Measurements from ENCODE around the gene ATF6. TPM values are rescaled to one million over a fixed set of nuclear protein-coding genes. Genes with fewer than 3 reads are reported as not detected.

The ATF6 gene
- total and polyA plus RNA-seq, 9 of the 15 experiments (the other 6 are each of a cell fraction or from before 2014, with no cell fraction given) = 11.7 to 32.4 (median 20.4) TPM

DNA sequence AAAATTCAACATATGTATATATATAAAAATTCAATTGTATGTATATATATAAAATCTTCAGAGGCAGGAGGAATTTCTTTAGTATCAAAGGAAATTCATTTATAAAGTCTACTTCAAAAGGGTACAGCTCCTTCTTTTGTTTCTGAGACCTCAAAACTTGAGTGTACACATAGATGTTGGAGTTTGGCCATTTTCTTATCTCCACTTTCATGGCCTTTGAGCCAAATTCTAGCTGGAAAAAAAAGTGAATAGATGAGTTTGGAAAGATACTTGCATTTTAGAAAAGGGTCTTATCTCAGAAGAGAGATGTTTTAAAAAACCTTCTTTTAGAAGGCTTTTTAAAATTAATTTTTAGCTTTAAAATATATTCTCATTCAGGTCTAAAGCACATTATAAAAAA, 103.2 kb downstream of the ATF6 start:
- in situ Hi-C loops (cut with MboI) = no loop called here

More for the DNA sequence above, 103.2 kb downstream of the ATF6 start:
- TF ChIP-seq CSDE1 (IDR thresholded peaks at IDR 0.05) (no peak), MCM3 (IDR thresholded peaks at IDR 0.05) (no peak), NR2C2 (CRISPR knock-in tag; IDR thresholded peaks at IDR 0.05) (no peak), NR2C2 (tag; IDR thresholded peaks at IDR 0.05) (no peak), ZC3H8 (IDR thresholded peaks at IDR 0.05) (no peak), FOXJ3 (CRISPR knock-in tag; IDR thresholded peaks at IDR 0.05) (no peak), ZKSCAN3 (CRISPR knock-in tag; IDR thresholded peaks at IDR 0.05) (no peak)
- TF ChIP-seq, protein P1, sequence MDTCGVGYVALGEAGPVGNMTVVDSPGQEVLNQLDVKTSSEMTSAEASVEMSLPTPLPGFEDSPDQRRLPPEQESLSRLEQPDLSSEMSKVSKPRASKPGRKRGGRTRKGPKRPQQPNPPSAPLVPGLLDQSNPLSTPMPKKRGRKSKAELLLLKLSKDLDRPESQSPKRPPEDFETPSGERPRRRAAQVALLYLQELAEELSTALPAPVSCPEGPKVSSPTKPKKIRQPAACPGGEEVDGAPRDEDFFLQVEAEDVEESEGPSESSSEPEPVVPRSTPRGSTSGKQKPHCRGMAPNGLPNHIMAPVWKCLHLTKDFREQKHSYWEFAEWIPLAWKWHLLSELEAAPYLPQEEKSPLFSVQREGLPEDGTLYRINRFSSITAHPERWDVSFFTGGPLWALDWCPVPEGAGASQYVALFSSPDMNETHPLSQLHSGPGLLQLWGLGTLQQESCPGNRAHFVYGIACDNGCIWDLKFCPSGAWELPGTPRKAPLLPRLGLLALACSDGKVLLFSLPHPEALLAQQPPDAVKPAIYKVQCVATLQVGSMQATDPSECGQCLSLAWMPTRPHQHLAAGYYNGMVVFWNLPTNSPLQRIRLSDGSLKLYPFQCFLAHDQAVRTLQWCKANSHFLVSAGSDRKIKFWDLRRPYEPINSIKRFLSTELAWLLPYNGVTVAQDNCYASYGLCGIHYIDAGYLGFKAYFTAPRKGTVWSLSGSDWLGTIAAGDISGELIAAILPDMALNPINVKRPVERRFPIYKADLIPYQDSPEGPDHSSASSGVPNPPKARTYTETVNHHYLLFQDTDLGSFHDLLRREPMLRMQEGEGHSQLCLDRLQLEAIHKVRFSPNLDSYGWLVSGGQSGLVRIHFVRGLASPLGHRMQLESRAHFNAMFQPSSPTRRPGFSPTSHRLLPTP (IDR thresholded peaks at IDR 0.05; ENCODE audit: borderline replicate concordance, extremely low read depth, insufficient read length) = no peak
- ATAC-seq (no peak), FAIRE-seq (no peak), DNase-seq (ENCODE audit: extremely low read depth in 1 of 4, low spot score in 3 of 4) (no peak)
- Histone ChIP-seq H3K79me2 (ENCODE audit: control insufficient read depth, insufficient read depth, low read length) (no peaks in the 10 kb centered on the region), H3K27me3 (ENCODE audit: control insufficient read depth in 2 of 2, insufficient read depth in 2 of 2, low read length in 2 of 2) (no peaks in the 10 kb centered on the region), H3K4me3 (no peak overlapping the region), H2AFZ (ENCODE audit: low read depth, low read length) (no peak overlapping the region), H3K36me3 (ENCODE audit: control insufficient read depth, insufficient read depth, low read length) (peaks cover 10% of the 10 kb centered on the region; the same call in 2 of the 3 replicates), H3K9ac (ENCODE audit: insufficient read depth in 1 of 2, low read depth in 2 of 2, low read length in 2 of 2) (no peak overlapping the region), H3K4me1 (replicated peaks in 1 of 2; ENCODE audit: control insufficient read depth in 2 of 2, insufficient read depth in 2 of 2, low read length in 2 of 2) (no peaks in the 10 kb centered on the region), H3K9me3 (replicated peaks; ENCODE audit: control insufficient read depth, insufficient read depth, low read depth, low read length) (no peaks in the 10 kb centered on the region), H3K27ac (ENCODE audit: extremely low read depth, low read depth, low read length) (no peak overlapping the region), H3K4me2 (ENCODE audit: insufficient read depth, low read length) (no peak overlapping the region), H4K20me1 (replicated peaks; ENCODE audit: control insufficient read depth, insufficient read depth, low read length) (no peaks in the 10 kb centered on the region), H3K9me1 (ENCODE audit: control insufficient read depth, insufficient read depth, low read length) (no peaks in the 10 kb centered on the region)
- POLR2A ChIA-PET = interaction anchor here (1.1 to 2.4 kb wide), 3 partner anchors 9 to 17 kb away, joined by 3 to 11 read pairs (median 3); no protein-coding TSS in a partner anchor
- CTCF ChIA-PET (ENCODE audit: low intra/inter-chr PET ratio) = no interaction called here
- intact Hi-C loops (cut with micrococcal nuclease) = no loop called here
- no TSS peak for BruUV-seq (replicated peaks)
